Kidney (tissue), 14 donors: ENCODE data around the gene POLR3H. TPM values are rescaled to one million over a fixed set of nuclear protein-coding genes. Genes with fewer than 3 reads are reported as not detected.

Source experiments
- DNase-seq, 5 donors: peaks; one replicate each; pipeline ENCODE4 v3.0.0-alpha.2; 2013 to 2020
- FAIRE-seq: peaks from 2 replicates; lab custom pipeline; 2012; peaks lifted over from hg19 to GRCh38; lab: Jason Lieb, UNC
- H3K27ac ChIP-seq, 2 donors: one replicate each; pipeline ENCODE4 v1.7.0; 2013; ENCODE audit warnings: low read depth in 2 of 2, low read length in 2 of 2, inconsistent platforms in 1 of 2
- H3K27me3 ChIP-seq: one replicate; pipeline ENCODE4 v1.7.1; 2013; ENCODE audit warnings: low read length, inconsistent platforms; ENCODE audit not compliant: control insufficient read depth, insufficient read depth
- H3K36me3 ChIP-seq, 3 donors: one replicate each; pipeline versions ENCODE4 v1.7.0 to v1.7.1; 2013; ENCODE audit warnings: low read length in 3 of 3, control low read depth in 1 of 3, inconsistent platforms in 1 of 3; ENCODE audit not compliant: insufficient read depth in 3 of 3, control insufficient read depth in 2 of 3
- H3K4me1 ChIP-seq, 3 donors: one replicate each; pipeline versions ENCODE4 v1.7.0 to v1.7.1; 2013; ENCODE audit warnings: low read length in 3 of 3, inconsistent platforms in 1 of 3, low read depth in 1 of 3; ENCODE audit not compliant: control insufficient read depth in 2 of 3, insufficient read depth in 2 of 3
- H3K4me3 ChIP-seq, 3 donors: one replicate each; pipeline versions ENCODE4 v1.7.0 to v1.8.1; 2013; ENCODE audit warnings: low read length in 3 of 3, control low read depth in 1 of 3, inconsistent platforms in 1 of 3
- H3K9ac ChIP-seq, 3 donors: one replicate each; pipeline versions ENCODE4 v1.7.0 to v1.7.1; 2013; ENCODE audit warnings: low read length in 3 of 3, control low read depth in 1 of 3, inconsistent platforms in 1 of 3
- H3K9me3 ChIP-seq, 3 donors: one replicate each; pipeline versions ENCODE4 v1.7.0 to v1.7.1; 2013; ENCODE audit warnings: low read length in 3 of 3, control low read depth in 1 of 3, inconsistent platforms in 1 of 3; ENCODE audit not compliant: control insufficient read depth in 2 of 3, insufficient read depth in 1 of 3
- CTCF ChIP-seq: IDR thresholded peaks from 3 replicates; pipeline ENCODE4 v1.5.1; 2012; ENCODE audit warnings: mild to moderate bottlenecking, moderate library complexity, borderline replicate concordance; ENCODE audit not compliant: insufficient read depth; ENCODE audit errors: extremely low read depth
- intact Hi-C: fragments of 100-400 bp; cut with DNase I; formaldehyde crosslinking; loops from one replicate; pipeline ENCODE4 v1.11.1; 2022
- polyA plus RNA-seq: library from polyadenylated mRNA; stranded (reverse); fragments of 350-450 nt; fragmentation: Illumina TruSeq; extraction: RNeasy Lipid Tissue Mini Kit (QIAGEN cat#74804); gene quantifications from one replicate; pipeline ENCODE4 v1.2.3, GENCODE V29; 2014; ENCODE audit warnings: low read depth, low replicate concordance; ENCODE audit not compliant: insufficient read depth
- total RNA-seq: library from RNA; stranded (reverse); fragmentation: NEBNext Ultra II Directional; extraction: Animal tissue kit (Norgen Biotek cat#: 25700); gene quantifications from one replicate; pipeline ENCODE4 v1.2.1, GENCODE V29; 2021
- donor health status: control.
- donor health status: control.
- donor health status: control.
- donor health status: control.
- donor health status: control.
- donor health status: DM: yes; HTN: yes; CAD: no.
- donor health status: Normal renal cell carcinoma (clear cell type).

The POLR3H gene
- total and polyA plus RNA-seq, 2 donors from 2014 or later, result 37.4 to 39.4 TPM

GRCh38 chr22:41521126-41521525 lies 23.1 kb downstream of the POLR3H start:
- intact Hi-C loops, result no loop called here

GRCh38 chr22:41518048-41518347 lies 26.3 kb downstream of the POLR3H start:
- peaks cover 0 to 72% (median 38%) of the 10 kb centered on the region in 3 donors for H3K36me3 ChIP-seq
- no peaks in the 10 kb centered on the region for H3K9me3 ChIP-seq
- no peak for DNase-seq
- peak overlapping the region in 1 of 2 donors; percentile 1 for H3K27ac ChIP-seq
- H3K27me3 ChIP-seq, result no peaks in the 10 kb centered on the region
- no peak for FAIRE-seq
- no peak overlapping the region for H3K4me3 ChIP-seq
- H3K9ac ChIP-seq, result no peak overlapping the region
- TF ChIP-seq CTCF, result no peak
- intact Hi-C loops, result loop anchor here (5.0 kb wide), 1 partner anchor 116 kb away; no protein-coding TSS in a partner anchor
- peaks cover 0 to 12% (median 5%) of the 10 kb centered on the region in 3 donors for H3K4me1 ChIP-seq

More at GRCh38 chr22:41521126-41521525, 23.1 kb downstream of the POLR3H start:
- no peak overlapping the region for H3K9ac ChIP-seq
- peaks cover 0 to 32% (median 17%) of the 10 kb centered on the region in 3 donors for H3K4me1 ChIP-seq
- no peaks in the 10 kb centered on the region for H3K9me3 ChIP-seq
- H3K4me3 ChIP-seq, result no peak overlapping the region
- H3K36me3 ChIP-seq, result peaks cover 0 to 76% (median 29%) of the 10 kb centered on the region in 3 donors
- TF ChIP-seq CTCF, result no peak
- no peak overlapping the region for H3K27ac ChIP-seq
- DNase-seq, result no peak
- FAIRE-seq, result no peak
- no peaks in the 10 kb centered on the region for H3K27me3 ChIP-seq

GRCh38 chr22:41517172-41518047 lies 26.9 kb downstream of the POLR3H start:
- DNase-seq (peak; percentile 69 to 78 (median 74)), FAIRE-seq (no peak)
- intact Hi-C loops, result loop anchor here (5.0 kb wide), 1 partner anchor 115 kb away; no protein-coding TSS in a partner anchor
- no peak overlapping the region for H3K9ac ChIP-seq
- TF ChIP-seq CTCF, result peak; percentile 86
- H3K4me1 ChIP-seq, result peaks cover 0 to 18% (median 3%) of the 10 kb centered on the region in 3 donors
- H3K9me3 ChIP-seq, result no peaks in the 10 kb centered on the region
- no peaks in the 10 kb centered on the region for H3K27me3 ChIP-seq
- no peak overlapping the region for H3K4me3 ChIP-seq
- peaks cover 0 to 66% (median 41%) of the 10 kb centered on the region in 3 donors for H3K36me3 ChIP-seq
- peak overlapping the region; percentile 1 to 7 for H3K27ac ChIP-seq
